ENCODE results near the gene LRP3.

LRP3 gene

DNA sequence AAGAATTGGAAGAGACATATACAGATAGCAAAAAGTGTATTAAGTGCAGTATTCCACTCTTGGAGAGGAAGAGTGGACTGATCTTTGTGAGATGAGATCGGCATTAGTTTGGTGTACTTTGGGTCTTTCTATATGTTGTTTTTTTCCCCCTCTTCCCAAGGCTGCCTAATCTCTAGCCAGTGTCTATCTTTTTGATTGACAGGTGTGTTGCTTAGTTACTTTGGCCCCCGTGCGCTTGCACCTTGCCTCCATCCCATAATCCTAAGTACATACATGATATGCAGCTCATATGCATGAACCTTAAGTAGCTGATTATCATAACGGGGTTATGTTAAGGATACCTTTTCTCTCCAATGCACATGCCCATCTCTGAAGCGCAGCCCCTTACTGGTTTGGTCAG is 35.8 kb downstream of the LRP3 start:
- H3K27ac ChIP-seq (ENCODE audit: low read depth, low read length, severe bottlenecking): no peak overlapping the region
- peaks cover 9% of the 10 kb centered on the region for H3K4me1 ChIP-seq (ENCODE audit: control insufficient read depth, insufficient read depth, low read length, poor library complexity, severe bottlenecking)
- no peak overlapping the region for H3K4me3 ChIP-seq (ENCODE audit: extremely low read depth, insufficient read depth, low read length, poor library complexity, severe bottlenecking)
- H3K36me3 ChIP-seq (ENCODE audit: control insufficient read depth, insufficient read depth, low read length): no peaks in the 10 kb centered on the region
- 88 to 100% methylated on average over 2 to 3 of the region's 5 CpGs for WGBS, 2 experiments (ENCODE audit: insufficient coverage in 2 of 2)
- H3K9me3 ChIP-seq (ENCODE audit: control insufficient read depth, low read length): peaks cover 24% of the 10 kb centered on the region

DNA sequence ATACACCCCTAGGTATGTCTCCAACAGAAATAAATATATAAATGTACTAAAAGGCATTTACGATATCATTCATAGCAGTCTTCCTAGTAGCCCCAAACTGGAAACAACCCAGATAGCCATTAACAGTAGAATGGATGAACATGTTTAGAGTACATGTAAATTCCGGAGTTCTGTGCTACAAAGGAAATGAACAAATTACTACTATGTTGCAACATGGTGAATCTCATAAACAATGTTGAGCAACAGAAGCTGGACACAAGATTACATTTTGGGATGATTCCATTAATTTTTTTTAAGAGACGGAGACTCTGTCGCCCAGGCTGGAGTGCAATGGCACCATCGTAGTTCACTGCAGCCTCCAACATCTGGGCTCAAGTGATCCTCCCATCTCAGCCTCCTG is 37.4 kb downstream of the LRP3 start:
- 94 to 97% methylated on average over 4 of the region's 5 CpGs for WGBS, 2 experiments (ENCODE audit: insufficient coverage in 2 of 2)
- H3K4me3 ChIP-seq (ENCODE audit: extremely low read depth, insufficient read depth, low read length, poor library complexity, severe bottlenecking): no peak overlapping the region
- H3K27ac ChIP-seq (ENCODE audit: low read depth, low read length, severe bottlenecking): no peak overlapping the region
- H3K4me1 ChIP-seq (ENCODE audit: control insufficient read depth, insufficient read depth, low read length, poor library complexity, severe bottlenecking): peaks cover 2% of the 10 kb centered on the region
- H3K36me3 ChIP-seq (ENCODE audit: control insufficient read depth, insufficient read depth, low read length): no peaks in the 10 kb centered on the region
- H3K9me3 ChIP-seq (ENCODE audit: control insufficient read depth, low read length): peaks cover 24% of the 10 kb centered on the region

DNA sequence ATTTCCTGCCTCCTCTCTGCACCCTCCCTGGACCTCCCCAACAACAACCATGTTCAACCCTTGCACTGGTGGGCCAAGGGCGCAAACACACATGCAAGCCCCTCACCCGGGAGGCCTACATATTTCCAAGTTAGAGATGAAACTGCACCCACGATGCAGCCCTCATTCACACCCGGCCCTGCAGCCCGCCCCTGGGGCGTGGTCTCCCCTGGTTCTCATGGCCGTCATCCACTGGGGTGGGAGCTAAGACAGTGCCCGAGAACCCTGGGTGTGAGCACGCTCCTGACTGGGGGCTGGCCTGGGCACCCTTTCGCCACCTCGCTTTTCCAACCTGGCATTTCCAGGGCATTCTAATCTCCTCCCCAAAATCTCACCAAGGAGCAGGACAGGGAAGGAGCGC is 38.5 kb downstream of the LRP3 start:
- H3K4me1 ChIP-seq (ENCODE audit: control insufficient read depth, insufficient read depth, low read length, poor library complexity, severe bottlenecking): no peaks in the 10 kb centered on the region
- H3K36me3 ChIP-seq (ENCODE audit: control insufficient read depth, insufficient read depth, low read length): no peaks in the 10 kb centered on the region
- H3K9me3 ChIP-seq (ENCODE audit: control insufficient read depth, low read length): peaks cover 17% of the 10 kb centered on the region
- H3K27ac ChIP-seq (ENCODE audit: low read depth, low read length, severe bottlenecking): no peak overlapping the region
- H3K4me3 ChIP-seq (ENCODE audit: extremely low read depth, insufficient read depth, low read length, poor library complexity, severe bottlenecking): no peak overlapping the region
- 77 to 84% methylated on average over 10 to 12 of the region's 12 CpGs for WGBS, 2 experiments (ENCODE audit: insufficient coverage in 2 of 2)

DNA sequence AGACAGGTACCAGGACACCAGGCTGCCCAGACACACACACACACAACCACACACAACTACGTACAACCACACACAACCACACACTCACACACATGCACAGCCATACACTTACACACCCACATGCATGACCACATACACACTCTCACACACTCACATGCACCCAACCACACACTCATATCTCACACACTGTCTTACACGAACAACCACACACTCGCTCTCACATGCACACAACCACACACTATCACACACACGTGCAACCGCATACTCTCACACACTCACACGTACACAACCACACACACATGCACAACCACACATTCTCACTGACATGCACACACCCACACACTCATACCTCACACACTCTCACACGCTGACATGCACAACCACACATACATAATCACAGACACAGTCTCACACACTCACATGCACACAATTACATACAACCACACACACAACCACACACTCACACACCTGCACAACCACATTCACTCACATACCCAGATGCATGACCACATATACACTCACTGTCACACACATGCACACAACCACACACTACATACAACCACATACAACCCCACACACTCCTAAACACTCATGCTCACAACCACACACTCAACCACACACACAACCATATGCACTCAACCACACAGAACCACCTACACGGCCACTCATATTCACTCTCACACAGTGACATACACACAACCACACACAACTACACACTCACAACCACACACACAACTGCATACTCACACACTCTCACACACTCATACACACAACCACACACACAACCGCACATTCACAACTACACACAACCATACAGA is 39.1 kb downstream of the LRP3 start:
- no peaks in the 10 kb centered on the region for H3K4me1 ChIP-seq (ENCODE audit: control insufficient read depth, insufficient read depth, low read length, poor library complexity, severe bottlenecking)
- no peak overlapping the region for H3K27ac ChIP-seq (ENCODE audit: low read depth, low read length, severe bottlenecking)
- H3K36me3 ChIP-seq (ENCODE audit: control insufficient read depth, insufficient read depth, low read length): no peaks in the 10 kb centered on the region
- H3K4me3 ChIP-seq (ENCODE audit: extremely low read depth, insufficient read depth, low read length, poor library complexity, severe bottlenecking): no peak overlapping the region
- H3K9me3 ChIP-seq (ENCODE audit: control insufficient read depth, low read length): peaks cover 13% of the 10 kb centered on the region
- WGBS, 2 experiments (ENCODE audit: insufficient coverage in 2 of 2): 90 to 95% methylated on average over 9 of the region's 9 CpGs

DNA sequence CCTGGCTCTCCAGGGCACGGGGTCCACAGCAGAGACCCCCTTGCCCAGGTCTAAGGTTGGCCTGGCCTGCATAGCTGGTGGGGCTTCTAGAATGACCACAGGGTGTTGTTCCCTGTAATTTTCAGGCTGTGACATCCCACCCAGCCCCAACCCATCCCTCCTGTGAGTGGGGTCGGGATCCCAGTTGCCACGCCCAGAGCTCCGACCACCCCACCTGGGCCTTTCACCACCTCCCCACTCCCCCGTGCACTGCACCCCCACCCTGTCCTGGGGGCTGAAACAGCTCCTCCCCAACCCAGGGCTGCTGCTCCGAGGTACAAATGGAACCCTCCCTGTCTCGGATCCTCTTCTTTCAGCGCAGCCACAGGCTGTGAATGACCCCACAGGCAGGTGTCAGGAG is 40.0 kb downstream of the LRP3 start:
- 78 to 100% methylated on average over 2 to 4 of the region's 8 CpGs for WGBS, 2 experiments (ENCODE audit: insufficient coverage in 2 of 2)
- no peak overlapping the region for H3K27ac ChIP-seq (ENCODE audit: low read depth, low read length, severe bottlenecking)
- H3K9me3 ChIP-seq (ENCODE audit: control insufficient read depth, low read length): peaks cover 6% of the 10 kb centered on the region
- no peak overlapping the region for H3K4me3 ChIP-seq (ENCODE audit: extremely low read depth, insufficient read depth, low read length, poor library complexity, severe bottlenecking)
- H3K36me3 ChIP-seq (ENCODE audit: control insufficient read depth, insufficient read depth, low read length): no peaks in the 10 kb centered on the region
- no peaks in the 10 kb centered on the region for H3K4me1 ChIP-seq (ENCODE audit: control insufficient read depth, insufficient read depth, low read length, poor library complexity, severe bottlenecking)

DNA sequence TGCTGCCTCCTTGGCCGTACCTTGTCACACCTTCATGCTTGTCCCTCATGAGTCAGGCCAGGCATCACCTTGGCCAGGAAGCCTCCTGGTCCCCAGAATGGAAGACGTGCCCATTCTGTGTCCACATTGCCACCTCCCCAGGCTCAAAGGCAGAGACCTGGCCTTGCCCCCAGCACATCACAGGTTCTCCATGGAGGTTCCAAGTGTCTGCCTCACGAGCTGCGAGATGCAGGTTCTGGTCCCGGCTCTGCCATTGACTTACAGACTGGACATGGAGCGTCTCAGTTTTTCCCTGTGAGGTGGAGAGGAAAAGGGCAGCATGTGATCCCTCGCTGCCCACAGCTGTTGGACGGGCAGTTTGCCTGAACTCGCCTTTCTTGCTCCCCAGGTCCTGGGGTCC is 40.6 kb downstream of the LRP3 start:
- no peaks in the 10 kb centered on the region for H3K4me1 ChIP-seq (ENCODE audit: control insufficient read depth, insufficient read depth, low read length, poor library complexity, severe bottlenecking)
- H3K36me3 ChIP-seq (ENCODE audit: control insufficient read depth, insufficient read depth, low read length): no peaks in the 10 kb centered on the region
- 74 to 79% methylated on average over 6 to 8 of the region's 9 CpGs for WGBS, 2 experiments (ENCODE audit: insufficient coverage in 2 of 2)
- peaks cover under 1% of the 10 kb centered on the region for H3K9me3 ChIP-seq (ENCODE audit: control insufficient read depth, low read length)
- H3K27ac ChIP-seq (ENCODE audit: low read depth, low read length, severe bottlenecking): no peak overlapping the region
- H3K4me3 ChIP-seq (ENCODE audit: extremely low read depth, insufficient read depth, low read length, poor library complexity, severe bottlenecking): no peak overlapping the region

DNA sequence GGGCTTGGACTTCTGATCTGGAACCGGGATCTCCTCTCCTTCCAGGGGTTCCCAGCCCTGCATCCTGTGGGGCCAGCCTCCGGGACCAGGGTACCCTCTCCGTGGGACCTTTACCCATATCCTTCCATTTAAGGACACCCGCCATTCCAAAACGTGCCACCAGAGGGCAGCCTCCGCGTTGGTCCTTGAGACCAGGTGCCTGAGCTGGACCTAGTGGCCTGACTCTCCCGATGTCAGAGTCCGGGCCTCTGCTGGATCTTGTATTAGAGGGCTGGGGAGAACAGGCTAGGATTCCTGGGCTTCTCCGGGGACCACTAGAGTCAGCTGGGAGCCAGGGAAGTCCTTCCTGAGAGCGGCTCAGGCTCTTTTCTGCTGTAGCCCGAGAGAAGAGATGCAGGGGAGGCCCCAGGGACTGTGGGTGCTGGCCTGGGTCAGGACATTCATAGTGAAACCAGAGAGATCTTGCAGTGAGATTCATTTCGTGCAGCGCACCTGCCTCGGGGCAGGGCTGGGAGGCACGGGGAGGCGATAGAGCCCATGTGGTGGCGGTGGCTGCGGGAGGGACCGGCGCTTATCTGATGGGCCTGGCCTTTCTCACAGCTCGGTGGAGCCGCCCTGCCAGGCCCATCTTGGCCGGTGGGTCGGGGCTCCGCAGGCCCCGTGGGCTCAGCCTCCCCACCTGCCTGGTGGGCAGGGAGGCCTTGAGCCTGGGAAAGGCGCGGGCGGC is 41.3 kb downstream of the LRP3 start:
- H3K9me3 ChIP-seq (ENCODE audit: control insufficient read depth, low read length): no peaks in the 10 kb centered on the region
- WGBS, 2 experiments (ENCODE audit: insufficient coverage in 2 of 2): 69 to 70% methylated on average over 27 to 28 of the region's 30 CpGs

DNA sequence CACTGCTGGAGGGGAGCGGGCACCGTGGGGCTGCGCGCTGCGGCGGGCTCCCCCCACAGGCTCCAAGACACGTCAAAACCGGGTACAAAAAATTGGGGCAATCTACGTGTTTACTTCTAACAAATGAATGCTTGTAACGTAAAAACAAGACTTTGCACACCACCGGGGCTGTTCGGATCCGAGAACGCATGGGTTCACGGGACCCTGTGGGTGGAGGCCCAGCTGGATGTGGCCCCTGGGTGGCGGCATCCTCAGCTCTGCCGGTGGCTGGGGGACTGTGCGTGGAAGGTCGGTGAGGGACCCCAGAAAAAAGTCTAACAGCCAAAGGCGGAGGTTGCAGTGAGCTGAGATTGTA is 41.8 kb downstream of the LRP3 start:
- no peaks in the 10 kb centered on the region for H3K9me3 ChIP-seq (ENCODE audit: control insufficient read depth, low read length)
- 90 to 96% methylated on average over 17 to 20 of the region's 20 CpGs for WGBS, 2 experiments (ENCODE audit: insufficient coverage in 2 of 2)
- H3K4me3 ChIP-seq (ENCODE audit: extremely low read depth, insufficient read depth, low read length, poor library complexity, severe bottlenecking): no peak overlapping the region
- H3K36me3 ChIP-seq (ENCODE audit: control insufficient read depth, insufficient read depth, low read length): no peaks in the 10 kb centered on the region
- H3K4me1 ChIP-seq (ENCODE audit: control insufficient read depth, insufficient read depth, low read length, poor library complexity, severe bottlenecking): no peaks in the 10 kb centered on the region
- no peak overlapping the region for H3K27ac ChIP-seq (ENCODE audit: low read depth, low read length, severe bottlenecking)

More for the DNA sequence above, 41.3 kb downstream of the LRP3 start:
- no peaks in the 10 kb centered on the region for H3K4me1 ChIP-seq (ENCODE audit: control insufficient read depth, insufficient read depth, low read length, poor library complexity, severe bottlenecking)
- H3K4me3 ChIP-seq (ENCODE audit: extremely low read depth, insufficient read depth, low read length, poor library complexity, severe bottlenecking): no peak overlapping the region
- no peaks in the 10 kb centered on the region for H3K36me3 ChIP-seq (ENCODE audit: control insufficient read depth, insufficient read depth, low read length)
- no peak overlapping the region for H3K27ac ChIP-seq (ENCODE audit: low read depth, low read length, severe bottlenecking)

DNA sequence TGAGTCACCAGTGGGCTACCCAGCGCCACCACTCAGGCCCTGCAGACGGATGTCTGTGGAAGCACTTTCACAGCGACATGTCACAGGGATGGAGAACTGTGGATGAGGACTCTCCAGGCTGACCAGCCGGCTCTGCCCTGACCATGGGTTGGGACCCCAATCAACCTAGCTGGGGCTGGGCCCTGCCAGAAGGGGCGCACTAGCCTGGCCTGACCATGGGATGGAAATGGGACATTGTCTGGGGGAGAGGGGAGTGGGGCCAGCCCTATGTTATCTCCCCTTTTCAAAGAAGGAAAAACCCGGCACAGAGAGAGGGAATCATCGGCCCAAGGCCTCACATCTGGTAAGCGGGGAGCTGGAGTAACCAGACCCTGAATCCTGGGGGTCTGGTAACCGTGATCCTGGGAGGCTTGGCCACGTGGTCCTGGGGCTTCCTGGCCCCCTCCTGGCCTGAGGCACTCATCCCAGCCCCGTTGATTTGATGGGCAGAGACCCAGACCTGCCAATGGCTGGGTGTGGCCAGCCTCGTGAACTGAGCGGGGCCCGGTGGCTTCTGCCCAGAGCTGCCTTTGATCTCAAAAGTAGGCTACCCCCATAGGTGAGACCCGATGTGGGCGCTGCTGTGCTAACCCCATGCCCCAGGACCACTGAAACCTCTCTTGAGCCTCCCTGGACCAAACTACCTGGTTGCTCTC is 42.7 kb downstream of the LRP3 start:
- Histone ChIP-seq H3K36me3 (ENCODE audit: control insufficient read depth, insufficient read depth, low read length) (no peaks in the 10 kb centered on the region), H3K9me3 (ENCODE audit: control insufficient read depth, low read length) (no peaks in the 10 kb centered on the region), H3K4me3 (ENCODE audit: extremely low read depth, insufficient read depth, low read length, poor library complexity, severe bottlenecking) (no peak overlapping the region), H3K4me1 (ENCODE audit: control insufficient read depth, insufficient read depth, low read length, poor library complexity, severe bottlenecking) (no peaks in the 10 kb centered on the region), H3K27ac (ENCODE audit: low read depth, low read length, severe bottlenecking) (no peak overlapping the region)
- WGBS, 2 experiments (ENCODE audit: insufficient coverage in 2 of 2): 85 to 86% methylated on average over 14 of the region's 16 CpGs

DNA sequence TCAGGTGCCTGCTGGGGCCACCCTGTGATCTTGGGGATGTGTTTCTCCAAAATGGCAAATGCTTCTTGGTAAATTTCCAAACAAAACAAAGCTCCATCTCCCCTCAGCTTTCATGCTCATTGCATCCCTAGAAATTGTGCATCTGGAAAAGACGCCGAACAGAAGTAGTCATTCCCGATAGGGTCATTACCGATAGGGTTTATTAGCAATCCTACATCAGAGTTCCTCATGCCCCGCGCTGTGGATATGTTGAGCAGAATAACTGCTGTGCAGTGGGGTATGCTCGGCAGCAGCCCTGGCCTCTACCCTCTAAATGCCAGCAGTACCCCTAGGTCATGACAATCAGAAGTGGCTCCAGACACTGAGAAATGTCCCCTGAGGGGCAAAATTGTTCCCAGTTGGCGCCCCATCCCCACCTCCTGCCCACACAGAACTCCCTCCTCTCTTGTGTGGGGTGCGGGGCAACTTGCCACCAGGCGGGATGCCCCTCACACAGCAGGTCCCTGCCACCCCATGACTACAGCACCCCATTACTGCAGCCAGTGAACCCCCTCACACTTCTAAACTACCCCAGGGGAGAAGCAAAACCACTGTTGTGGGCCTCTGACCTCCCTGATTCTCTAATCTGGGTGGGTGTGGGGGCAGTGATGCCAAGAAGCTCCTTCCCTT is 44.5 kb downstream of the LRP3 start:
- WGBS, 2 experiments (ENCODE audit: insufficient coverage in 2 of 2): 78 to 99% methylated on average over 7 of the region's 10 CpGs
- H3K9me3 ChIP-seq (ENCODE audit: control insufficient read depth, low read length): no peaks in the 10 kb centered on the region
- H3K27ac ChIP-seq (ENCODE audit: low read depth, low read length, severe bottlenecking): no peak overlapping the region
- H3K36me3 ChIP-seq (ENCODE audit: control insufficient read depth, insufficient read depth, low read length): no peaks in the 10 kb centered on the region
- no peaks in the 10 kb centered on the region for H3K4me1 ChIP-seq (ENCODE audit: control insufficient read depth, insufficient read depth, low read length, poor library complexity, severe bottlenecking)
- H3K4me3 ChIP-seq (ENCODE audit: extremely low read depth, insufficient read depth, low read length, poor library complexity, severe bottlenecking): no peak overlapping the region

All from mesodermal cell (in vitro differentiated cells).